OCI-LY7 (cell line): ENCODE measurements around the gene YJU2. TPM values are rescaled to one million over a fixed set of nuclear protein-coding genes. Genes with fewer than 3 reads are reported as not detected.
"Not testable (repeated sequence)": the region's sequence is repeated elsewhere in the genome, so short reads cannot be mapped to it uniquely, and the experiment has no call there.

Source experiments
- BruUV-seq: library from RNA; stranded (reverse); fragments of 400-500 nt; replicated peaks from 2 replicates; lab custom pipeline; 2021; lab: Mats Ljungman, UMichigan
- CTCF ChIA-PET: fragments of 300-600 bp; sonication (Branson Sonifier 250); formaldehyde crosslinking; loops from one replicate; lab custom pipeline; 2022; ENCODE audit warnings: antibody characterized with exemption; ENCODE audit not compliant: unreplicated experiment; lab: Charles Lee
- POLR2A ChIA-PET: fragments of 300-600 bp; sonication (Branson Sonifier 250); formaldehyde crosslinking; loops from one replicate; lab custom pipeline; 2022; ENCODE audit warnings: antibody characterized with exemption; lab: Charles Lee
- DNase-seq: peaks from one replicate; pipeline ENCODE4 v3.0.0-alpha.2; 2015; ENCODE audit warnings: low spot score
- H2AFZ ChIP-seq: fragments of 200-600 bp; sonication (generic), shearing (Covaris generic); 2 replicates; pipeline ENCODE4 v1.6.1; 2014; ENCODE audit warnings: mild to moderate bottlenecking, antibody characterized with exemption, low read length, moderate library complexity
- H3K27ac ChIP-seq: fragments of 200-600 bp; sonication (generic); 2 replicates; pipeline ENCODE4 v1.5.1; 2014; ENCODE audit warnings: mixed run types, low read depth, mild to moderate bottlenecking, moderate library complexity, low read length, inconsistent platforms; ENCODE audit not compliant: poor library complexity, severe bottlenecking
- H3K36me3 ChIP-seq: fragments of 200-600 bp; sonication (generic); 2 replicates; pipeline ENCODE4 v1.6.1; 2014; ENCODE audit warnings: mild to moderate bottlenecking, antibody characterized with exemption, low read length, moderate library complexity, mixed read lengths; ENCODE audit not compliant: insufficient read depth
- H3K4me1 ChIP-seq: fragments of 200-600 bp; sonication (generic); 2 replicates; pipeline ENCODE4 v1.5.1; 2014; ENCODE audit warnings: mild to moderate bottlenecking, low read length; ENCODE audit not compliant: insufficient read depth, poor library complexity, severe bottlenecking
- H3K4me2 ChIP-seq: fragments of 200-600 bp; sonication (generic); 2 replicates; pipeline ENCODE4 v1.6.1; 2014; ENCODE audit warnings: mild to moderate bottlenecking, low read length
- H3K4me3 ChIP-seq: fragments of 200-600 bp; sonication (generic); 2 replicates; pipeline ENCODE4 v1.5.1; 2014; ENCODE audit warnings: mild to moderate bottlenecking, low read depth, low read length; ENCODE audit not compliant: poor library complexity, severe bottlenecking
- H3K79me2 ChIP-seq: fragments of 200-600 bp; sonication (generic); 2 replicates; pipeline ENCODE4 v1.6.1; 2016; ENCODE audit warnings: low read depth, mild to moderate bottlenecking, low read length, moderate library complexity, mixed read lengths; ENCODE audit not compliant: insufficient read depth
- H3K9me2 ChIP-seq: fragments of 200-600 bp; sonication (generic); 2 replicates; pipeline ENCODE4 v1.6.1; 2016; ENCODE audit warnings: mild to moderate bottlenecking, low read length, mixed read lengths; ENCODE audit not compliant: insufficient read depth
- H3K9me3 ChIP-seq: fragments of 200-600 bp; sonication (generic); 2 replicates; pipeline ENCODE4 v1.6.1; 2014; ENCODE audit warnings: mild to moderate bottlenecking, mixed run types, low read length, mixed read lengths
- H4K20me1 ChIP-seq: fragments of 200-600 bp; sonication (generic); 2 replicates; pipeline ENCODE4 v1.6.1; 2014; ENCODE audit warnings: mild to moderate bottlenecking, antibody characterized with exemption, low read length, moderate library complexity, mixed read lengths; ENCODE audit not compliant: insufficient read depth
- CTCF ChIP-seq: fragments of 200-600 bp; sonication (generic); conservative IDR thresholded peaks from 2 replicates; pipeline ENCODE4 v1.5.1; 2014; ENCODE audit warnings: mild to moderate bottlenecking, antibody characterized with exemption, low read length, moderate library complexity, mixed read lengths
- EZH2phosphoT487 ChIP-seq: fragments of 200-600 bp; sonication (generic); IDR thresholded peaks from 2 replicates; pipeline ENCODE4 v1.6.1; 2018; ENCODE audit warnings: low read depth, borderline replicate concordance, mild to moderate bottlenecking, mixed run types, antibody characterized with exemption, low read length, moderate library complexity, mixed read lengths
- intact Hi-C: fragments of 100-400 bp; cut with micrococcal nuclease; formaldehyde crosslinking; loops from one replicate; pipeline ENCODE4 v1.10.0; 2022; ENCODE audit not compliant: unreplicated experiment
- total RNA-seq, 2 experiments: library from RNA; depleted of rRNA in 1 of 2; stranded (reverse); fragments of >200 nt in 1 of 2; shearing (Covaris generic) in 1 of 2; gene quantifications; 2 replicates each; pipeline ENCODE4 v1.2.3, GENCODE V29; 2014 to 2022

The YJU2 gene
- total RNA-seq, 2 experiments from 2014 or later, result 35.0 to 38.2 TPM

- no peak overlapping the region for H3K4me3 ChIP-seq
- CTCF ChIA-PET, result no interaction called here
- BruUV-seq, result no TSS peak
- H4K20me1 ChIP-seq, result no peaks in the 10 kb centered on the region
- no peaks in the 10 kb centered on the region for H3K36me3 ChIP-seq
- POLR2A ChIA-PET, result no interaction called here
- no peak for TF ChIP-seq CTCF
- H3K9me3 ChIP-seq, result no peaks in the 10 kb centered on the region
- no peaks in the 10 kb centered on the region for H3K9me2 ChIP-seq
- DNase-seq, result no peak
- peaks cover 3% of the 10 kb centered on the region for H3K4me1 ChIP-seq
- no peaks in the 10 kb centered on the region for H3K79me2 ChIP-seq
- H2AFZ ChIP-seq, result no peak overlapping the region
- no peak overlapping the region for H3K27ac ChIP-seq
- H3K4me2 ChIP-seq, result no peak overlapping the region
- intact Hi-C loops, result no loop called here
Observed at GRCh38 chr19:4227771-4228170, 19.1 kb upstream of the YJU2 start.

GRCh38 chr19:4228765-4229178 lies 18.1 kb upstream of the YJU2 start:
- DNase-seq, result no peak
- no peaks in the 10 kb centered on the region for H3K9me3 ChIP-seq
- intact Hi-C loops, result no loop called here
- no peaks in the 10 kb centered on the region for H3K36me3 ChIP-seq
- H3K27ac ChIP-seq, result no peak overlapping the region
- H3K4me2 ChIP-seq, result no peak overlapping the region
- no peak overlapping the region for H2AFZ ChIP-seq
- H3K9me2 ChIP-seq, result no peaks in the 10 kb centered on the region
- TF ChIP-seq EZH2phosphoT487, result no peak
- no peak for TF ChIP-seq CTCF
- H3K79me2 ChIP-seq, result no peaks in the 10 kb centered on the region
- H3K4me3 ChIP-seq, result no peak overlapping the region
- CTCF ChIA-PET, result no interaction called here
- no peaks in the 10 kb centered on the region for H3K4me1 ChIP-seq
- POLR2A ChIA-PET, result no interaction called here
- BruUV-seq, result no TSS peak
- no peaks in the 10 kb centered on the region for H4K20me1 ChIP-seq

GRCh38 chr19:4229179-4229931 lies 17.5 kb upstream of the YJU2 start, which contains the start of gene EBI3:
EBI3 (plus strand) TSS chr19:4229523; CDS start chr19:4229551, 28 bp downstream.
- no peak within 1 kb of the TSS for H3K4me3 ChIP-seq
- no peaks in the 10 kb centered on the region for H3K79me2 ChIP-seq
- intact Hi-C loops, result no loop called here
- TF ChIP-seq EZH2phosphoT487 (no peak), CTCF (no peak)
- no TSS peak for BruUV-seq
- ChIA-PET POLR2A (no interaction called here), CTCF (no interaction called here)
- no peak within 1 kb of the TSS for H2AFZ ChIP-seq
- no peak within 1 kb of the TSS for H3K4me2 ChIP-seq
- no peaks in the 10 kb centered on the region for H3K4me1 ChIP-seq
- H3K9me3 ChIP-seq, result no peaks in the 10 kb centered on the region
- H4K20me1 ChIP-seq, result no peaks in the 10 kb centered on the region
- H3K27ac ChIP-seq, result no peak within 1 kb of the TSS
- no peak for DNase-seq
- no peaks in the 10 kb centered on the region for H3K9me2 ChIP-seq
- H3K36me3 ChIP-seq, result no peaks in the 10 kb centered on the region

GRCh38 chr19:4230237-4230636 lies 16.6 kb upstream of the YJU2 start:
- H3K36me3 ChIP-seq, H3K4me1 ChIP-seq, intact Hi-C loops, H3K4me2 ChIP-seq, CTCF ChIA-PET, H3K27ac ChIP-seq, H2AFZ ChIP-seq, DNase-seq, BruUV-seq, H3K79me2 ChIP-seq, H4K20me1 ChIP-seq, H3K9me2 ChIP-seq, H3K4me3 ChIP-seq, H3K9me3 ChIP-seq: not testable (repeated sequence)
- POLR2A ChIA-PET, result interaction anchor here (0.6 kb wide), 1 partner anchor 174 kb away, joined by 3 read pairs; no protein-coding TSS in a partner anchor
